K562 (cell line): ENCODE data around the gene GFI1B. TPM values are rescaled to one million over a fixed set of nuclear protein-coding genes. Genes with fewer than 3 reads are reported as not detected.

Source experiments
- CBX3 ChIP-seq, 2 experiments: IDR thresholded peaks; 1 replicate in 1 of 2; 2 replicates in 1 of 2; pipeline ENCODE4 v1.6.1; 2012; ENCODE audit warnings: inconsistent platforms in 2 of 2, low read length in 2 of 2, borderline replicate concordance in 1 of 2, control low read depth in 1 of 2
- FOXK1 ChIP-seq: sonication (generic); formaldehyde crosslinking; IDR thresholded peaks from 2 replicates; pipeline ENCODE4 v1.8.0; 2022; ENCODE audit warnings: missing genetic modification reagents, mild to moderate bottlenecking, borderline replicate concordance
- GTF2E2 ChIP-seq: fragments of 200-800 bp; sonication (Bioruptor generic); IDR thresholded peaks from 2 replicates; pipeline ENCODE4 v1.6.1; 2016; ENCODE audit warnings: missing genetic modification characterization, missing compliant biosample characterization
- HIVEP1 ChIP-seq: fragments of 250-450 bp; sonication (Bioruptor Pico); IDR thresholded peaks from 2 replicates; pipeline ENCODE4 v1.4.0; 2020; ENCODE audit warnings: mild to moderate bottlenecking
- ILK ChIP-seq: fragments of 450-650 bp; IDR thresholded peaks from 2 replicates; pipeline ENCODE4 v1.6.1; 2016; ENCODE audit warnings: missing genetic modification characterization, low read depth, mild to moderate bottlenecking, missing compliant biosample characterization, moderate library complexity, borderline replicate concordance
- JUNB ChIP-seq: fragments of 450-650 bp; formaldehyde crosslinking; conservative IDR thresholded peaks from 2 replicates; pipeline ENCODE4 v1.4.0; 2020; ENCODE audit warnings: mild to moderate bottlenecking
- MTA2 ChIP-seq: fragments of 450-650 bp; IDR thresholded peaks from 2 replicates; pipeline ENCODE4 v1.6.1; 2016; ENCODE audit warnings: low read depth
- NFIC ChIP-seq: fragments of 450-650 bp; IDR thresholded peaks from 2 replicates; pipeline ENCODE4 v1.6.1; 2017; ENCODE audit warnings: mild to moderate bottlenecking, inconsistent platforms
- POLR2AphosphoS5 ChIP-seq: IDR thresholded peaks from 2 replicates; pipeline ENCODE4 v1.6.1; 2011; ENCODE audit warnings: mild to moderate bottlenecking, low read depth, low read length, moderate library complexity; ENCODE audit not compliant: control insufficient read depth, insufficient read depth
- RUNX1 ChIP-seq: sonication (generic); IDR thresholded peaks from 2 replicates; pipeline ENCODE4 v1.6.1; 2016; ENCODE audit warnings: antibody characterized with exemption, low read depth
- STAG1 ChIP-seq: sonication (generic); formaldehyde crosslinking; IDR thresholded peaks from 2 replicates; pipeline ENCODE4 v1.5.0; 2020; ENCODE audit warnings: missing genetic modification reagents, borderline replicate concordance
- ZFPM2 ChIP-seq: fragments of 250-450 bp; sonication (Bioruptor Pico); IDR thresholded peaks from 2 replicates; pipeline ENCODE4 v1.5.1; 2022; ENCODE audit warnings: mild to moderate bottlenecking
- ZSCAN29 ChIP-seq: fragments of 450-650 bp; IDR thresholded peaks from 2 replicates; pipeline ENCODE4 v1.6.1; 2017
- polyA plus RNA-seq, 8 experiments: library from polyadenylated mRNA; depleted of rRNA in 4 of 8; stranded (reverse) in 5 of 8; unstranded in 3 of 8; fragments of >200 nt; fragmentation: Nextera tagmentation in 2 of 8; fragmentation: Illumina TruSeq in 1 of 8; extraction: Ambion mirVana in 2 of 8; extraction: Trizol in 1 of 8; gene quantifications; 2 replicates each; pipeline versions ENCODE4 v1.2.1 to v1.2.3, GENCODE V29; 2011 to 2014; ENCODE audit warnings: inconsistent platforms in 1 of 8, missing spikeins in 1 of 8
- total RNA-seq, 7 experiments: library from RNA; depleted of rRNA in 6 of 7; stranded (reverse); fragments of >200 nt in 6 of 7; fragmentation: Illumina TruSeq in 2 of 7; extraction: Trizol in 2 of 7; gene quantifications; 2 replicates each; pipeline versions ENCODE4 v1.2.1 to v1.2.3, GENCODE V29; 2011 to 2021; ENCODE audit warnings: low replicate concordance in 1 of 7
- TF ChIP-seq, protein P1 (sequence below): conservative IDR thresholded peaks from 2 replicates; pipeline ENCODE4 v1.6.1; 2011; ENCODE audit warnings: low read depth, mild to moderate bottlenecking, low read length; ENCODE audit not compliant: control insufficient read depth
- TF ChIP-seq, protein P2 (sequence below): fragments of 250-450 bp; sonication (Bioruptor Pico); IDR thresholded peaks from 2 replicates; pipeline ENCODE4 v1.4.0; 2020
- TF ChIP-seq, protein P3 (sequence below): fragments of 450-650 bp; IDR thresholded peaks from 2 replicates; pipeline ENCODE4 v1.6.1; 2017; ENCODE audit warnings: antibody characterized with exemption
- TF ChIP-seq, protein P4 (sequence below): sonication (generic); formaldehyde crosslinking; IDR thresholded peaks from 2 replicates; pipeline ENCODE4 v1.8.1; 2023; ENCODE audit warnings: mild to moderate bottlenecking, missing genetic modification reagents
- TF ChIP-seq, protein P5 (sequence below): sonication (generic); formaldehyde crosslinking; IDR thresholded peaks from 2 replicates; pipeline ENCODE4 v1.8.1; 2022; ENCODE audit warnings: missing genetic modification reagents

GFI1B gene
- total and polyA plus RNA-seq, 9 of the 15 experiments (the other 6 are each of a cell fraction or from before 2014, with no cell fraction given), result 8.0 to 75.7 (median 34.5) TPM

DNA sequence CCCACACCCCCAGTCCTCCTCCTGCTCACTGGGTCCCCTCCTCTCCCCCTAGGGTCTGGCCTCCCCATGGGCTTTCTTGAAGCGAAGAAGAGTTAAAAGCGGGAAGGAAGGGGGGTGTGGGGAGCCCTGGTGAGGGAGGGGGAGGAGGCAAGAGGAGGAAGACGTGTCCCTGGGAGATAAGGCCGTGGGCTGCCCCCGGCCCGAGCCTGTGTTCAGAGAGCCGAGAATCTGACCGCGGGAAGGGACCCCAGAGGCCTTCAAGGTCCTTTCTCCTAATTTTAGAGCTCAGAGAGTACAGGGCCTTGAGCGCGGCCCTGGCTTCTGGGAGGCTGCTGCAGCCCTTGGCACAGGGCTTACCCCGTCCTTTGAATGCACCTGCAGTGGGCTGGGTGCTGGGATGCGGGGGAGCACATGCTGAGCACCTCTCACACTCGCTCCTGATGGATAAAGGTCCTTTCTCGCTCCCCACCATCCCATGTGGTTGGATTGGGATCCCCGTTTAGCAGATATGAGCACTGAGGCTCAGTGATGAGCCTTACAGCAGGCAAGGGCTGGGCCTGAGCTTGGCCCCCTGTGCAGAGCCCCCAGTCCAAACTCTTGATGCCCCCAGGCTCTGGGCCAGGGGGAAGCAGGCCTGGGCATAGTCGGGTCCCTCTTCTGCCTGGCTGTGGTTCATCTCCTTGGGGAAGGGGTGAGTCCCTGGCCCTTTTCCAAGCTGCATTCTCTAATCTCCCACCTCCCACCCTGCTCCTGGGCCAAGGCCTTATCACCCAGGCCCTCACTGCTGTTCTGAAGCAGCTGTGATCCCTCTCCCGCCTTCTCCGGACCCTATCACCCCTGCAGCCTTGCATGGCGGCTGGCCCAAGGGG, 5.9 kb downstream of the GFI1B start (continued):
- TF ChIP-seq, protein P1, sequence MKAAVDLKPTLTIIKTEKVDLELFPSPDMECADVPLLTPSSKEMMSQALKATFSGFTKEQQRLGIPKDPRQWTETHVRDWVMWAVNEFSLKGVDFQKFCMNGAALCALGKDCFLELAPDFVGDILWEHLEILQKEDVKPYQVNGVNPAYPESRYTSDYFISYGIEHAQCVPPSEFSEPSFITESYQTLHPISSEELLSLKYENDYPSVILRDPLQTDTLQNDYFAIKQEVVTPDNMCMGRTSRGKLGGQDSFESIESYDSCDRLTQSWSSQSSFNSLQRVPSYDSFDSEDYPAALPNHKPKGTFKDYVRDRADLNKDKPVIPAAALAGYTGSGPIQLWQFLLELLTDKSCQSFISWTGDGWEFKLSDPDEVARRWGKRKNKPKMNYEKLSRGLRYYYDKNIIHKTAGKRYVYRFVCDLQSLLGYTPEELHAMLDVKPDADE, result peak; percentile 70
- peak; percentile 86 for TF ChIP-seq MTA2
- no peak for TF ChIP-seq STAG1 (CRISPR knock-in tag)
- TF ChIP-seq, protein P2, sequence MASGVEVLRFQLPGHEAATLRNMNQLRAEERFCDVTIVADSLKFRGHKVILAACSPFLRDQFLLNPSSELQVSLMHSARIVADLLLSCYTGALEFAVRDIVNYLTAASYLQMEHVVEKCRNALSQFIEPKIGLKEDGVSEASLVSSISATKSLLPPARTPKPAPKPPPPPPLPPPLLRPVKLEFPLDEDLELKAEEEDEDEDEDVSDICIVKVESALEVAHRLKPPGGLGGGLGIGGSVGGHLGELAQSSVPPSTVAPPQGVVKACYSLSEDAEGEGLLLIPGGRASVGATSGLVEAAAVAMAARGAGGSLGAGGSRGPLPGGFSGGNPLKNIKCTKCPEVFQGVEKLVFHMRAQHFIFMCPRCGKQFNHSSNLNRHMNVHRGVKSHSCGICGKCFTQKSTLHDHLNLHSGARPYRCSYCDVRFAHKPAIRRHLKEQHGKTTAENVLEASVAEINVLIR (CRISPR knock-in tag), result no peak
- TF ChIP-seq ILK (tag), result no peak
- no peak for TF ChIP-seq CBX3 (IDR thresholded peaks at IDR 0.05; ENCODE audit: borderline replicate concordance in 1 of 2, low read length in 2 of 2)
- peak; percentile 98 for TF ChIP-seq NFIC
- TF ChIP-seq, protein P3, sequence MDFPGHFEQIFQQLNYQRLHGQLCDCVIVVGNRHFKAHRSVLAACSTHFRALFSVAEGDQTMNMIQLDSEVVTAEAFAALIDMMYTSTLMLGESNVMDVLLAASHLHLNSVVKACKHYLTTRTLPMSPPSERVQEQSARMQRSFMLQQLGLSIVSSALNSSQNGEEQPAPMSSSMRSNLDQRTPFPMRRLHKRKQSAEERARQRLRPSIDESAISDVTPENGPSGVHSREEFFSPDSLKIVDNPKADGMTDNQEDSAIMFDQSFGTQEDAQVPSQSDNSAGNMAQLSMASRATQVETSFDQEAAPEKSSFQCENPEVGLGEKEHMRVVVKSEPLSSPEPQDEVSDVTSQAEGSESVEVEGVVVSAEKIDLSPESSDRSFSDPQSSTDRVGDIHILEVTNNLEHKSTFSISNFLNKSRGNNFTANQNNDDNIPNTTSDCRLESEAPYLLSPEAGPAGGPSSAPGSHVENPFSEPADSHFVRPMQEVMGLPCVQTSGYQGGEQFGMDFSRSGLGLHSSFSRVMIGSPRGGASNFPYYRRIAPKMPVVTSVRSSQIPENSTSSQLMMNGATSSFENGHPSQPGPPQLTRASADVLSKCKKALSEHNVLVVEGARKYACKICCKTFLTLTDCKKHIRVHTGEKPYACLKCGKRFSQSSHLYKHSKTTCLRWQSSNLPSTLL, result no peak
- TF ChIP-seq, protein P4, sequence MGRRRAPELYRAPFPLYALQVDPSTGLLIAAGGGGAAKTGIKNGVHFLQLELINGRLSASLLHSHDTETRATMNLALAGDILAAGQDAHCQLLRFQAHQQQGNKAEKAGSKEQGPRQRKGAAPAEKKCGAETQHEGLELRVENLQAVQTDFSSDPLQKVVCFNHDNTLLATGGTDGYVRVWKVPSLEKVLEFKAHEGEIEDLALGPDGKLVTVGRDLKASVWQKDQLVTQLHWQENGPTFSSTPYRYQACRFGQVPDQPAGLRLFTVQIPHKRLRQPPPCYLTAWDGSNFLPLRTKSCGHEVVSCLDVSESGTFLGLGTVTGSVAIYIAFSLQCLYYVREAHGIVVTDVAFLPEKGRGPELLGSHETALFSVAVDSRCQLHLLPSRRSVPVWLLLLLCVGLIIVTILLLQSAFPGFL, result no peak
- no peak for TF ChIP-seq HIVEP1 (CRISPR knock-in tag)
- TF ChIP-seq ZFPM2 (CRISPR knock-in tag), result no peak
- peak; percentile 97 for TF ChIP-seq POLR2AphosphoS5
- TF ChIP-seq GTF2E2 (tag), result no peak; the same call in 1 of the 2 replicates
- no peak for TF ChIP-seq ZSCAN29
- TF ChIP-seq FOXK1 (CRISPR knock-in tag), result no peak
- TF ChIP-seq, protein P5, sequence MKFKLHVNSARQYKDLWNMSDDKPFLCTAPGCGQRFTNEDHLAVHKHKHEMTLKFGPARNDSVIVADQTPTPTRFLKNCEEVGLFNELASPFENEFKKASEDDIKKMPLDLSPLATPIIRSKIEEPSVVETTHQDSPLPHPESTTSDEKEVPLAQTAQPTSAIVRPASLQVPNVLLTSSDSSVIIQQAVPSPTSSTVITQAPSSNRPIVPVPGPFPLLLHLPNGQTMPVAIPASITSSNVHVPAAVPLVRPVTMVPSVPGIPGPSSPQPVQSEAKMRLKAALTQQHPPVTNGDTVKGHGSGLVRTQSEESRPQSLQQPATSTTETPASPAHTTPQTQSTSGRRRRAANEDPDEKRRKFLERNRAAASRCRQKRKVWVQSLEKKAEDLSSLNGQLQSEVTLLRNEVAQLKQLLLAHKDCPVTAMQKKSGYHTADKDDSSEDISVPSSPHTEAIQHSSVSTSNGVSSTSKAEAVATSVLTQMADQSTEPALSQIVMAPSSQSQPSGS (CRISPR knock-in tag), result no peak
- no peak for TF ChIP-seq JUNB
- no peak for TF ChIP-seq RUNX1
